GM23338 (cell line): ENCODE results near the gene CLCN6. TPM values are rescaled to one million over a fixed set of nuclear protein-coding genes. Genes with fewer than 3 reads are reported as not detected.

Source experiments
- ATAC-seq: fragments of 200-7000 bp; cut with Tn5 transposase; 3 replicates; pipeline ENCODE4 v1.9.1; 2020
- DNase-seq: peaks from one replicate; pipeline ENCODE4 v3.0.0-alpha.2; 2015; ENCODE audit warnings: low spot score
- H2AFZ ChIP-seq: fragments of 200-600 bp; sonication (generic); 2 replicates; pipeline ENCODE4 v1.8.0; 2016; ENCODE audit warnings: antibody characterized with exemption, mild to moderate bottlenecking, moderate library complexity
- H3F3A ChIP-seq: fragments of 200-600 bp; sonication (generic); replicated peaks from 2 replicates; pipeline ENCODE4 v1.8.0; 2017; ENCODE audit warnings: antibody characterized with exemption, mixed run types, low read depth
- H3K27ac ChIP-seq: fragments of 200-600 bp; sonication (generic); 2 replicates; pipeline ENCODE4 v1.6.1; 2016; ENCODE audit warnings: low read depth
- H3K27me3 ChIP-seq: fragments of 200-600 bp; sonication (generic); 2 replicates; pipeline ENCODE4 v1.8.0; 2016; ENCODE audit warnings: mild to moderate bottlenecking, mixed run types, moderate library complexity; ENCODE audit not compliant: insufficient read depth
- H3K36me3 ChIP-seq: fragments of 200-600 bp; sonication (generic); 2 replicates; pipeline ENCODE4 v1.8.0; 2016; ENCODE audit warnings: mild to moderate bottlenecking; ENCODE audit not compliant: insufficient read depth
- H3K4me1 ChIP-seq: fragments of 200-600 bp; sonication (generic); 2 replicates; pipeline ENCODE4 v1.8.0; 2016; ENCODE audit warnings: mild to moderate bottlenecking, moderate library complexity; ENCODE audit not compliant: insufficient read depth
- H3K4me2 ChIP-seq: fragments of 200-600 bp; sonication (generic); 2 replicates; pipeline ENCODE4 v1.7.1; 2017; ENCODE audit warnings: mixed run types
- H3K4me3 ChIP-seq: fragments of 200-600 bp; sonication (generic); 2 replicates; pipeline ENCODE4 v1.6.1; 2016; ENCODE audit warnings: mixed run types
- H3K79me2 ChIP-seq: fragments of 200-600 bp; sonication (generic); replicated peaks from 2 replicates; pipeline ENCODE4 v1.8.0; 2017; ENCODE audit warnings: mild to moderate bottlenecking; ENCODE audit not compliant: insufficient read depth
- H3K9me2 ChIP-seq: fragments of 200-600 bp; sonication (generic); 2 replicates; pipeline ENCODE4 v1.8.0; 2017; ENCODE audit not compliant: insufficient read depth
- H4K20me1 ChIP-seq: fragments of 200-600 bp; sonication (generic); replicated peaks from 2 replicates; pipeline ENCODE4 v1.8.0; 2017; ENCODE audit warnings: mild to moderate bottlenecking; ENCODE audit not compliant: insufficient read depth
- H3K27ac Mint-ChIP-seq: 2 replicates; pipeline ENCODE4 v1.8.0; 2020; ENCODE audit warnings: inconsistent platforms, mild to moderate bottlenecking, moderate library complexity, mixed read lengths
- H3K27me3 Mint-ChIP-seq: 3 replicates; pipeline ENCODE4 v1.8.0; 2022; ENCODE audit warnings: low read depth, mild to moderate bottlenecking, moderate library complexity, mixed read lengths, inconsistent platforms; ENCODE audit not compliant: insufficient read depth, poor library complexity
- H3K36me3 Mint-ChIP-seq: 3 replicates; pipeline ENCODE4 v1.8.0; 2021; ENCODE audit warnings: low read depth, mild to moderate bottlenecking, inconsistent platforms, moderate library complexity, mixed read lengths
- H3K4me1 Mint-ChIP-seq: 3 replicates; pipeline ENCODE4 v1.8.0; 2020; ENCODE audit warnings: mild to moderate bottlenecking, inconsistent platforms, mixed read lengths
- H3K4me3 Mint-ChIP-seq: 3 replicates; pipeline ENCODE4 v1.8.0; 2021; ENCODE audit warnings: moderate library complexity, mild to moderate bottlenecking, inconsistent platforms, mixed read lengths
- H3K9me3 Mint-ChIP-seq: 3 replicates; pipeline ENCODE4 v1.8.0; 2020; ENCODE audit warnings: moderate library complexity, mild to moderate bottlenecking, inconsistent platforms, mixed read lengths
- ETS1 ChIP-seq: IDR thresholded peaks from 2 replicates; pipeline ENCODE4 v1.6.1; 2016; ENCODE audit warnings: antibody characterized with exemption
- EZH2 ChIP-seq: fragments of 200-600 bp; sonication (generic); IDR thresholded peaks from one replicate; pipeline ENCODE4 v1.8.0; 2017; ENCODE audit warnings: antibody characterized with exemption, mild to moderate bottlenecking, low read depth; ENCODE audit not compliant: unreplicated experiment
- JUNB ChIP-seq: IDR thresholded peaks from one replicate; pipeline ENCODE4 v1.6.1; 2016; ENCODE audit warnings: antibody characterized with exemption; ENCODE audit not compliant: unreplicated experiment
- ZNF331 ChIP-seq: fragments of 250-450 bp; sonication (Bioruptor Pico); IDR thresholded peaks from 2 replicates; pipeline ENCODE4 v1.5.0; 2020; ENCODE audit warnings: low read depth, mild to moderate bottlenecking, moderate library complexity
- ZNF462 ChIP-seq: fragments of 250-450 bp; sonication (Bioruptor Pico); IDR thresholded peaks from 2 replicates; pipeline ENCODE4 v1.5.0; 2020; ENCODE audit warnings: mild to moderate bottlenecking, moderate library complexity
- polyA plus RNA-seq: library from polyadenylated mRNA; unstranded; fragments of >200 nt; fragmentation: Nextera tagmentation; extraction: Ambion mirVana; gene quantifications from 2 replicates; pipeline ENCODE4 v1.2.1, GENCODE V29; 2016
- total RNA-seq: library from RNA; depleted of rRNA; stranded (reverse); fragments of >200 nt; shearing (Covaris generic); gene quantifications from 2 replicates; pipeline ENCODE4 v1.2.3, GENCODE V29; 2014

The CLCN6 gene
- total and polyA plus RNA-seq, 2 experiments from 2014 or later, result 16.0 to 22.6 TPM

GRCh38 chr1:11784256-11784992, 21.6 kb upstream of the CLCN6 start:
- Histone ChIP-seq H3K27ac (peak overlapping the region; percentile 78; the same call in 1 of the 2 replicates), H3K4me1 (peaks cover 38% of the 10 kb centered on the region), H3K79me2 (no peaks in the 10 kb centered on the region), H3F3A (peaks cover 22% of the 10 kb centered on the region), H4K20me1 (no peaks in the 10 kb centered on the region), H3K9me2 (no peaks in the 10 kb centered on the region), H2AFZ (peak overlapping the region; percentile 88), H3K4me3 (peak overlapping the region; percentile 46), H3K36me3 (no peaks in the 10 kb centered on the region), H3K27me3 (no peaks in the 10 kb centered on the region), H3K4me2 (peak overlapping the region; percentile 72)
- Mint-ChIP-seq H3K36me3 (no peaks in the 10 kb centered on the region), H3K4me1 (peaks cover 37% of the 10 kb centered on the region), H3K27ac (no peak overlapping the region), H3K4me3 (no peak overlapping the region), H3K27me3 (peaks cover 2% of the 10 kb centered on the region), H3K9me3 (no peaks in the 10 kb centered on the region)
- DNase-seq, result no peak
- peak; percentile 1; the same call in 2 of the 3 replicates for ATAC-seq
- TF ChIP-seq ZNF462 (no peak), ETS1 (no peak), ZNF331 (no peak), EZH2 (no peak), JUNB (no peak)
